Effector CD8-positive, alpha-beta T cell (primary cell): Measurements from ENCODE around the gene ZNF625.
A peak's percentile ranks its signal among the peaks of the same experiment; 100 is the strongest.

Experiments used
- DNase-seq: peaks from one replicate; lab custom pipeline; 2025; lab: John Stamatoyannopoulos, UW
- total RNA-seq, 4 experiments: gene quantifications; one replicate each; lab custom pipeline; 2026; lab: John Stamatoyannopoulos, UW

Gene ZNF625
- 0 to 0.54 (median 0.37) reads per million in 4 experiments for total RNA-seq

DNA sequence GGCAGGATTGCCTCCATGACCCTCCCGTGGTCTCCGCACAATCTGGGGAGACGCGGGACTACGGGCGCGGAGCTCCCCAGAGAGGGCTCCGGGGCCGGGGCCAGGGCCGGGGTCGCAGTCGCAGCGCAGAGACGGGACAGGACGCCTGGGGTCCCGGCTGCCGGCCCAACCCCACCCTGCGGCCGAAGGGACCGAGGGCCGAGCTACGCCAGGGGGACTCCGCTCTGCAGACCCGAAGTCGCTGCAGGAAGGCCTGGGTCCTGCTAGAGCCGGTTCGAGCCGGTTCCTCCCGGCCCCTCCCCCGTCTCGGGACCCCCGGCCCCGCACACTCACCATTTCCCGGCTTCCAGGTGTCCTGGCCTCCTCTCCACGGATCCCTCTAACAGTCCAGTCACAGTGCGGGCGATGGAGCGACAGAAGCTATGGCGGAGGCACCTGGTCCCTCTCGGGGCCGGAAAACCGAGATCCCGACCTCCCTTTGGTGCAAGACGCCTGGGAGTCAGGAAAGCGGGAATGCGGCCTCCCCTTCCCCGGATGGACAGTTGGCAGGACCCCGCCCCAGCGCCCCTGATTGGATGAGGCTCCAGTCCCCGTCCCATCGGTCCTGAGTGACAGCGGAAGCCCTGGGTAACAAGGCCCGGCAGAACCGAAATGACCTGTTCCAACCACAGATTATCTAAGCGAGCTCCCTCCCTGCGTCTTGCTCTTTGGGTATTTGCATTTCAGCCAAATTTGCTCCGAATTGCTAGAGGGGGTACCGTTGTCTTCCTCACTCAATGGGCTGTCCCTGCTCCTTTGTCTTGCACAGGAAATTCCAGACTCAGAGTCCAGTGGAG, at the start of gene ZNF625:
TSS of gene ZNF625 (minus strand) at position 512 of the 836 bp plus-strand sequence. CDS start at position 336, 176 bp downstream.
- DNase-seq: no peak

DNA sequence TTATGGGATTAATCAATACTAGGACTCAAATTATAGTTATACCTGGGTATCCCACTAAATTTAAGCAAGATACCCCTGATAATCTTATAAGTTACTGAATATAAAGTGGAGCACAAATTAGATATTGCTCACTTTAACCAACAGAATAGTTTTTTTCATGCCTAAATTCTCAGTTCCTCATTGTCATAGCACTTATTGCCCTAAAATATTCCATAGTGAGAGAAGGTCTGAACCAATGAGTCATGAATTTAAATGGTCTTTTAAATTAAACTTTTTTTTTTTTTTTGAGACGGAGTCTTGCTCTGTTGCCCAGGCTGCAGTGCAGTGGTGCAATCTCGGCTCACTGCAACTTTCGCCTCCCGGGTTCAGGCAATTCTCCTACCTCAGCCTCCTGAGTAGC, 48.8 kb upstream of the ZNF625 start:
- no peak for DNase-seq

DNA sequence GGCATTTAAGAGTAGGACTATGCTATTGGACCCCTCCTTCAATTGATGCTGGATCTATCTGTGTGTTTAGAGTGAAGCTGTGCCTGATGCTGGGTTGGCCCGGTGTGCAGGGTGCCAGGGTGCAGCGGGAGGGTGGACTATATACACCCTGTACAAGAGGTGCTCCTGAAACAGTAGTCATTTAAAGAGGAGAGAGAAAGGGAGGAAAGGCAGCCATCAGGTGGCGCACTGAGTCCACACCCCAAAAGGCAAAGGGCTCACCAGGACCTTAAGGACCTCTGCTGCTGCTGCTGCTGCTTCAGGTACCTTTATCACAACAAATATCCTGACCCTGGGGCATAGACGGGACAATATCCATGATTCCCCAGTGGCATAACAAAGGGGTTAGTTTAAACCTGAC, 45.7 kb upstream of the ZNF625 start:
- peak; percentile 9 for DNase-seq

DNA sequence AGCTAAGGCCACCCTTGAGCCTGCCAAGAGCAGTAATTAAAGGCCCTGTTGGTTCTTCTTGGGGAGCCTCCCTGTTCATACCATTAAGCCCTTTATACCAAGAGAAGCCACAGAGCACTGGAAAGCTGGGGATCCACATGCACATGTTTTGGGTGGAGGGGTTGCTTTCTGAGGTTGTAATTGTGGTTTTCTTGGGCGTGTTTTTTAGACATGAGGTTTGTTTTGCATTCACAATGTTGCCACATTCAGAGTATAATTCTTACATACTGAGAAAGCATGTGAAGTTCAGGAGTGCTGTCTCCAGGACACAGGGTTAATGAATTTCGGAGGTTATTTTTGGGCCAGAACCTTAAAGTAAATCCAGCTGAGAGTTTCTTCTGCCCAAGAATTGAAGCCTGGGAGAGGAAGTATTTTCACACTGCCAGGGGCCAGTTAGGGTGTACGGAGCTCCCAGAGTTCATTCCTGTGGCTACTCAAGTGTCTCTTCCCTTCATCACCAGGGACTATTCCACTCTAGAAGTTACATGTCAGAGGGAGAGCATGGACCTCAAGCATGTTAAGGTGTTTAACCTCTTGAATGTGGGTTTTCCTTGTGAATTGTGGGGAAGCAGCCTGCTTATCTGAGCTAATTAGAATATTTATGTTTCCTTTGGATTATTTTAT, 43.4 kb upstream of the ZNF625 start:
- DNase-seq: no peak

DNA sequence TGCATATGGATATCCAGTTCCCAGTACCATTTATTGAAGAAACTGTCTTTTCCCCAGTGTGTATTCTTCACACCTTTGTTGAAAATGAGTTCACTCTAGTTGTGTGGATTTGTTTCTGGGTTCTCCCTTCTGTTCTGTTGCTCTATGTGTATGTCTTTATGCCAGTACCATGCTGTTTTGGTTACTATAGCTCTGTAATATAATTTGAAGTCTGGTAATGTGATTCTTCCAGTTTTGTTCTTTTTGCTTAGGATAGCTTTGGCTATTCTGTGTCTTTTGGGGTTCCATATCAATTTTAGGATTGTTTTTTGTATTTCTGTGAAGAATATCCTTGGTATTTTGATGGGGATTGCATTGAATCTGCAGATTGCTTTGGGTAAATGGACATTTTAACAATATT, 41.6 kb upstream of the ZNF625 start:
- no peak for DNase-seq

DNA sequence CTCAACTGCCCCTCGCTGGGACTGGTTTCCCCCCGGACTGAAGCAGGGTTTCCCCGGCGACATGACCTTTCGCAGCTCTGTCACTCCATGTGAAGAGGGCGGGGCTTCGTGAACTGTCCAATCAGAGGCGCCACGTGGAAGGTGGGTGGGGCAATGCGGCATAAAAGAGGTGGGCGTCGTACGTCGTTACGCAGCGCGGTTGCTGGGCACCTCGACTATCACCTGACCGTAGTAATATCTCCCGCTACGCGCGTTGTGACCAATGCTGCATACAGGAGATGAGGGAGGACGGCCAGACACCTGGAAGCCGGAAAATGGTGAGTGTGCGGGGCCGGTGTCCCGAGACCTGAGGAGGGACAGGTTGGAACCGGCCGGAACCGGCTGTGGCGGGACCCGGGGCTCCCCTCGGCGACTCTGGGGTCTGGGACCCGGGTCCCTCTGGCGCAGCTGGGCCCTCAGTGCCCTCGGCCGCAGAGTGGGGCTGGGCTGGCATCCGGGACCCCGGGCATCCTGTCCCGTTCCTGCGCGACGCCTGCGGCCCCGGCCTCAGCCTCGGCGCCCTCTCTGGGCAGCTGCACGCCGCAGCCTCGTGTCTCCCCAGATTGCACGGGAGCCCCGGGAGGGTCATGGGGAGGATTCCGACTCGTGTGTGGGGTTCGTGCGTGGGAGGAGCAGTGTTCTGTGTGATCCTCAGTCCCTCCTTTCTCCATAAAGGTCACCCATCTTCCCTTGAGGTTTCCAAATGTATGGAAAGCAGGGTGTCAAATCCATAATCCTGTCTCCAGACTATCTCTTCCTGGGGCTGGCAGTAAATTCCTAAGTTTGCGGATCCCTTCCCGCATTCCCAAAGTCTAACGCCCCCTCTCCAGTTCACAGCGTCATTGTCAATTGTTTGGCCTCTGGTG, 38.5 kb upstream of the ZNF625 start:
- peak; percentile 78 for DNase-seq

DNA sequence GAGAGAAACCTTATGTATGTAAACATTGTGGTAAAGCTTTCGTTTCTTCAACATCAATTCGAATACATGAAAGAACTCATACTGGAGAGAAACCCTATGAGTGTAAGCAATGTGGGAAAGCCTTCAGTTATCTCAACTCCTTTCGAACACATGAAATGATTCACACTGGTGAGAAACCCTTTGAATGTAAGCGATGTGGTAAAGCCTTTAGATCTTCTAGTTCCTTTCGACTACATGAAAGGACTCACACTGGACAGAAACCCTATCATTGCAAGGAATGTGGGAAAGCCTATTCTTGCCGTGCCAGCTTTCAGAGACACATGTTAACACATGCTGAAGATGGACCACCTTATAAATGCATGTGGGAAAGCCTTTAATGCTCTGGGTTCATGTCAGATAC, 31.1 kb upstream of the ZNF625 start:
- no peak for DNase-seq

DNA sequence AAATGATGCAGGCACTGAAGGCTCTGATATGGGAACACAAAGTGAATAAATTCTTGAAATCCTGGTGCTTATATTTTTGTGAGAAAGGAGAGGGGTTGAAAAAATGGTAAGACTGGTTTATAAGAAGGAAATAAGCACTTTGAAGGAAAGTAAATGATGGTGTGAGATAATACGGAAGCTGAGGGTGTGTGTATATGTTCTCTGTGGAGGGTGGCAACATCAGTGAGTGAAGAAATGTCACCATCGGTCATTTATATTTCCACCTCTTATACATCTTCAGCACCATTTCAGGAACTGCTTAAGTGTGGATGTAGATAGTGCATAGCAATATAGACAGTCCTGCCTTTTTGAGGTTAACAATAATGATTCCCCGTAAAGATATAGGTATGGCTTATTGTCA, 23.8 kb upstream of the ZNF625 start:
- DNase-seq: no peak

DNA sequence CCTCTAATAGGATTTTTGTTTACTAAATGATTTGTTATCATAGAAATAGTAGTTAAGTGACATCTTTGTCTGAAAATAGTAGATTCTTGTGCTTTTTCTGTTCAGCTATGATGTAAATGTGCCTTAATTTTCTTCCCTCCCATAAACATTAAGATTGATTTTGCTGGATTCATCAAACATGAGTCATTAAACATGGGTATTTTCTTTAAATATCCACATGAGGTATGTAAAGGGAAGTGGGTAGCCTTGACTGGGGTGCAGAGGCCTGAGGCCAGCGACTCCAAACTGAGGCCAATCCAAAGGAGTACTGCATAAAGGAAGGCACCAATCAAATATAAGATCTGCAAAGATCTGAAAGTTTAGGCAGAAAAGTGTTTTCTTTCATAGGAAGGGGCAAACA, 10.1 kb upstream of the ZNF625 start:
- DNase-seq: no peak

DNA sequence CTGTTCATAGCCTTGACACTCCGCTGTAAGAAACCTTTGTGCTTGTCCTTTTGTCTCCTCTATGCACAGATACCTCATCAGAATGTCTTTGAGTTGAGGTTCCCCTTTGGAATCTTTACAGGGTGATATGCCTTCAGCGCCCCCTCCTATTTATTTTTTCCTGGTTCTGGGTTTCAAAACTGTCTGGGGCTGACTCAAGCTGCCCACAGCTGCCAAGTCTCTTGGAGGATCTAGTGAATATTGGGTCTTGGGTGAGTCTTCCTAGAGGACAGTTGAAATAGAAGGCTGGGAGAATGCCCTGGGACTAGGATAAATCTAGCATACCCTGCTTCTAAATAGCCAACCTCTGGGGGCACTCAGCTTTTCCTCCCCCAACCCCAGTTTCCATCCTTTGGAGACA, 7.3 kb upstream of the ZNF625 start:
- no peak for DNase-seq

DNA sequence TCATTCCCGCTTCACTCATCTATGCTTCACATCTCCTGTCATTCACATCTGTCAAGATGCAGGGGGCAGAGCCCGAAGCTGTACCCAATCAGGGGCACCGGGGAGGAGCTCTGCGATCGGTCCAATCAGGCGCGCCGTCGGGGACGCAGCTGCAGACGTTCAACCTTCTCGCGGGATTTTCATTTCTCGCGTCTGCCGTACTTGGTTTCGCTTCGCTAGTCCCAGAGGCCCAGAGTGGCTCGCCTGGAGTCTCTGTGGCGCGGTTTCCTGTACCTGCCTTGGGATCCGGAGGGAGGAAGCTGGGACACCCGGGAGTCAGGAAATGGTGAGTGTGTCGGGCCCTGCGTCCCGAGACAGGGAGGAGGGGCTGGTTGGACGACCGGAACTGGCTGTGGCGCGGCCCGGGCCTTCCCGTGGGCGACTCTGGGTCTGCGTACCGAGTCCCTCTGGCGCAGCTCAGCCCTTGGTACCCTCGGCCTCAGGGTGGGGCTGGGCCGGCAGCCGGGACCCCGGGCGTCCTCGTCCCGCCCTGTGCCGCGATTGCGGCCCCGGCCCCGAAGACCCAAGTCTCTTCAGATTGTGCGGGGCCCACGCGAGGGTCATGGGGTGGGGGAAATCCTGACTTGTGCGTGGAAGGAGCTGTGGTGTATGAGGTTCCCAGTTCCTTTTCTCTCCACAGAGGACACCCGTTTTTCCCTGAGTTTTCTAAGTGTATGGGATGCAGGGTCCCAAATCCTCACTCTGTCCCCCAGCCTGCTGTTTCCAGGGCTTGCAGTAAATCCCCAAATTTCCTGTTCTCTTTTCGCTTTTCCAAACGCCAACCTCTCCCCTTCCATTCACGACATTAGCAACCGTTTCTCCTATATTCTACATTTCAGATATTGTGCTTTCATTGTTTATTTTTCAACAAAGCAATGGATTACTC, 6.6 kb upstream of the ZNF625 start, which contains the start of gene ZNF136:
TSS of gene ZNF136 (plus strand) at position 215 of the 925 bp plus-strand sequence. CDS start at position 323, 108 bp downstream.
- peak; percentile 85 for DNase-seq

DNA sequence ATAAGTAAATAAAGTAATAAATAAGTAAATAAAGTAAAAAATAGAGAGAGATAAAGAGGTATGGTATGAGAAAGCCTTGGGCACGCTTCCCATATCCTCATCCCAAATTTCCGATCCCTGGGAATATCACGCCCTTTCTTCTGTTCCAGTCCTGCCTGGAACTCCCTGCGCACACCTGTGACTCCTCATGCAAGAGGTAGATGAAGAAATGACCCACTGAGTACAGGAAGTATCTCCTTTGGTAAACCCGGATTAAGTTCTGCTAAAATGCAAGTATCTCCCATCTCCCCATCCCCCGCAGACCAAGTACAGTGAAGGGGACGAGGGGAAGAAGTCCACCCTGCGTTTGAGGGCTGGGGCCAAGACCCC, 6.0 kb upstream of the ZNF625 start:
- no peak for DNase-seq

DNA sequence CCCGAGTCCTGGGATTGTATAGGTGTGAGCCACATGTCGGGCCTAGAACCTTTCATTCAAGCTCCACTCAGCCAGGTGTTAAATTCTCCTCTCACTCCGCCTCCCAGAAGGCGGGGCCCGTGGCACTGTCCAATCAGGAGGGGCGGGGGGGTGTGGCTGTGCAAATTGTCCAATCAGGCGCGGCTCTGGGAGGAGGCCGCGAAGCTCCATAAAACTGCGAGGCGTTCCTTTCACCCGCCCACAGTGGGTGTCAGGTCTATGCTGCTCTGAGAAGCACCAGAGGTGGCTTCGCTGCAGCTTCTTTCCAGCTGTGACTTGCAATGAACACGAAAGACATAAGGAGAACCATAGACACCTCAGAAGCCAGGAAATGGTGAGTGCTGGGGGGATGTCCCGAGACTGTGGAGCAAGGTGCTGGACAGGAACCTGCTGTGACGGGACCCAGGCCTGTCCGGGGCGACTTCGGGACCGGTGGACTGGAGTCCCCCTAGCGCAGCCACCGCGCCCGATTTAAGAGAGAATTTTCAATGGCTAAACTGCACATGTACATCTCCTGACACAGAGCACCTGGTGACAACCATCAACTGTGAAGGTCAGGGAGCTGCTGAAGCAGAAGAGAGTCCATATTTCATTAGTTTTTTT, 3.4 kb upstream of the ZNF625 start:
- peak; percentile 1 for DNase-seq

DNA sequence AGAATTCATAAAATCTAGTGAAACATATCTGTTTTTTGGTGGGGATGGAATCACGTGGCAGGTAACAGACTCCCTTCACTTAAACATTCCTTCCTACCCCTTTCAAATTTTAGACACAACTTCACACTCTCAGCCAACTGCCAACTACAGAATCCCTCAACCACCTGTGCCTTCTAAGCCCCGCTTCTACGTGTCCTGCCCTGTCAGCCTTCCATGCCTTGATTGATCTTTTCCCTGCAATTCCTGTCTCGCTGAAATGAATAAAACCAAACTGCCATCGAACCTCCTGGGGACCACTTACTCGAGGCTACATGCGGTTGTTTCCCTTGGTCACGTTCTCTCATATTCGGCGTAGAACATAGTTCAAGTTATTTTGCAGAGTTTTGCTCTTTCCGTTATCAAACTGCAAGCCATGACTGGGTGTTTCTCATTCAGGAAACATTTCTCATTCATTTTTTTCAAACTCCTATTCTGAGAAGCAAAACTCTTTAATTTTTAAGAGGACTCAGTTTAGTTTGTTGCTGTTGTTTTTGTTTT, 1.1 kb downstream of the ZNF625 start:
- DNase-seq: no peak

DNA sequence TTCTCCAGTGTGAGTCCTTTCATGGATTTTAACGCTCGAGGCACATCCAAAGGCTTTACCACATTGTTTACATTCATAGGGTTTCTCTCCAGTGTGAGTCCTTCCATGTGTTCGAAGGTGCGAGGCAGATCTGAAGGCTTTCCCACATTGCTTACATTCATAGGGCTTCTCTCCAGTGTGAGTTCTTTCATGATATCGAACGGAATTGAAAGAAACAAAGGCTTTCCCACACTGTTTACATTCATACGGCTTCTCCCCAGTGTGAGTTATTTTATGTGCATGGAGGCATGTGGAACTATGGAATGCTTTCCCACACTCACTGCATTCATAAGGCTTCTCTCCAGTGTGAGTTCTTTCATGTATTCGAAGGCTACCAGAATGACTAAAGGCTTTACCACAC, 11.2 kb downstream of the ZNF625 start:
- no peak for DNase-seq

DNA sequence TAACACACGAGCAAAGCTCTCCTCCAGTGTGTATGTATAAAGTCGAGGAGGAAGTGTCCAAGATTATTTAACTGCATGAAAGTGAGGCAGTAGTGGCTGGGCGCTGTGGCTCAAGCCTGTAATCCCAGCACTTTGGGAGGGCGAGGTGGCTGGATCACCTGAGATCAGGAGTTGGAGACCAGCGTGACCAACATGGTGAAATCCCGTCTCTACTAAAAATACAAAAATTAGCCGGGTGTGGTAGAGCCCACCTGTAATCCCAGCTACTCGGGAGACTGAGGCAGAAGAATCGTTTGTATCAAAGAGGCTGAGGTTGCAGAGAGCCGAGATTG, 15.2 kb downstream of the ZNF625 start:
- DNase-seq: no peak

DNA sequence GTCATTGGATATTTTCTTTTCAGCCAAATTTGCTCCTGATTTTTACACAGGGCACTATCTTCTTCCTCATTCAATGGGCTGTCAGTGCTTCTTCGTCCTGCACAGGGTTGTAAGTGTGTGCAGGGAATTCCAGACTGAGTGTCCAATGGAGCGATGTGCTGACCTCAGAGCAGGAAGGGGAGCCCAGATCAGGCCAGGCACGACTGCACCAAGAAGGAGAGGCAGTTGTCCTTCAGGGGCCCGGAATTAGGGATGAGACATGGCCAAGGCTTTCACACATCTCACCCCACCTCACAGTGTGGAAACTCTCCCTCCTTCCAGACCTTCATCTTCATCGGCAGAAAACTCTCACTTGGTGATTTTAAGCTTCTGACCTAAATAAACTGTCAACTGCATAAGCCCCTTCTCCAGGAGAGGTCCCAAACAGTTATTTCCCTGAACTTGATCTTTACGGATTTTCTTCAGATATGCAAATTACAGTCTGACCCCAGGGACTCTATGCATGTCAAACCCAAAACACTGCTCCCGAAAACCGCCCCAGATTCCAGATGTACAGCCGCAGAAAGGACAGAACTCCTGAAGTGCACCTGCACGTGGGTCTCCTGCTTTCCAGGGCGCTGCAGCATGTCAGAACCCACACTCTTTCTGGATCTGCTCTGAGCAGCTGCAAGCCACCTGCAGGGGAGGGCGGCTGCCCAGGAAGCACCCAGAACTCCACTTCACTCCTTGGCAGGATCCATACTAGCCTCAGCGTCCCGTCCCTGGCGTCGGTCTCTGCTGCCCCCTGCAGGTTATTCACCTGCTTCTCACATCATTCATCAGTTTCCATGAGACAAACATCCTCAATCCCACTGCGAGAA, 15.8 kb downstream of the ZNF625 start:
- peak; percentile 83 for DNase-seq

DNA sequence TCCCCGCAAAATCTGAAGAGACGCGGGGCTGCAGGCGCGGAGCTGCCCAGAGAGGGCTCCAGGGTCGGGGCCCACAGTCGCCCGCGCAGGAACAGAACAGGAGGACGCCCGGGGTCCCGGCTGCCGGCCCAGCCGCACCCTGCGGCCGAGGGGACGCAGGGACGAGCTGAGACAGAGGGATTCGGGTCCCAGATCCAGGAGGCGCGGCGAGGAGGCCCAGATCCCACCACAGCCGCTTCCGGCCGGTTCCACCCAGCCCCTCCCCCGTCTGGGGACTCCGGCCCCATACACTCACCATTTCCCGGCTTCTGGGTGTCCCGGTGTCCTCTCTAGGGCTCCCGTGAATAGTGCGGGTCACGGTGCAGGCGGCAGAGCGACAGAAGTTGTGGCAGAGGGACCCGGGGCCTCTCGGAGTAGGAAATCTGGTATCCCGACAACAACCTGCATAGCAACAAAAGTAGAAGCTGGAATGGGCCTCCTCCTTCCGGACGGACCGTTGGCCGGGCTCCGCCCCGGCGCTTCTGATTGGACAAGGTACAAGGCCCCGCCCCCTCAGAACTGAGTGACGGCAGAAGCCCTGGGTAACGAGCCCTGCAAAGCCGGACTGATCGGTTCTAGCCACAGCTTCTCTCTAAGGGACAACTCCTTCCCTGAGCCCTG, 16.5 kb downstream of the ZNF625 start, which contains the start of gene ZNF20:
TSS of gene ZNF20 (minus strand) at position 466 of the 660 bp plus-strand sequence. CDS start at position 298, 168 bp downstream.
- peak; percentile 82 for DNase-seq

DNA sequence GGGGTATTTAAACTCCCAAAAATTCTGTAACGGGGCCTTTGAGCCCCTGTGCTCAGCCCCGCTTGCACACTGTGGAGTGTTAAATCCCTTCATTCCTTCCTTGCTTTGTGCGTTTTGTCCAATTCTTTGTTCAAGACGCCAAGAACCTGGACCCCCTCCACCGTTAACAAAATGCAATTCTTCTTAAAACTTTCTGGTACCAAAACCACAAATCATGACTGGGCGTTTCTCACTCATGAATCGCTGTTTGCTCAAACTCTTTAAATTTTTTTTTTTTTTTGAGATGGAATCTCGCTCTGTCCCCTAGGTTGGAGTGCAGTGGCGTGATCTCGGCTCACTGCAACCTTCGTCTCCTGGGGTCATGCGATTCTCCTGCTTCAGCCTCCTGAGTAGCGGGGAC, 17.3 kb downstream of the ZNF625 start:
- DNase-seq: no peak
